Panc1 (cell line): ENCODE results near the gene PPP1R1B. TPM values are rescaled to one million over a fixed set of nuclear protein-coding genes. Genes with fewer than 3 reads are reported as not detected.

Experiments used
- ATAC-seq: fragments of 200-7000 bp; cut with Tn5 transposase; 2 replicates; pipeline ENCODE4 v1.9.1; 2020; ENCODE audit warnings: mild to moderate bottlenecking, moderate library complexity
- BruUV-seq: library from RNA; stranded (reverse); fragments of 400-500 nt; replicated peaks from 2 replicates; lab custom pipeline; 2021; lab: Mats Ljungman, UMichigan
- CTCF ChIA-PET: fragments of 300-600 bp; sonication (Branson Sonifier 250); formaldehyde crosslinking; loops from one replicate; lab custom pipeline; 2022; ENCODE audit warnings: antibody characterized with exemption; lab: Charles Lee
- POLR2A ChIA-PET: fragments of 300-600 bp; sonication (Branson Sonifier 250); formaldehyde crosslinking; loops from one replicate; lab custom pipeline; 2022; ENCODE audit warnings: antibody characterized with exemption; lab: Charles Lee
- DNase-seq: peaks from one replicate; pipeline ENCODE4 v3.0.0-alpha.2; 2010; ENCODE audit warnings: low read depth, low spot score
- H3K27ac ChIP-seq: 2 replicates; pipeline ENCODE4 v1.5.1; 2011; ENCODE audit warnings: mild to moderate bottlenecking, low read length, inconsistent platforms
- H3K27me3 ChIP-seq: fragments of 200-500 bp; sonication (Bioruptor generic); 2 replicates; pipeline ENCODE4 v1.6.0; 2014; ENCODE audit warnings: low read length, inconsistent platforms; ENCODE audit not compliant: control insufficient read depth, insufficient read depth
- H3K36me3 ChIP-seq: fragments of 200-500 bp; sonication (Bioruptor generic); 2 replicates; pipeline ENCODE4 v1.5.1; 2014; ENCODE audit warnings: inconsistent platforms, mild to moderate bottlenecking, low read length, moderate library complexity; ENCODE audit not compliant: control insufficient read depth, insufficient read depth
- H3K4me1 ChIP-seq: 2 replicates; pipeline ENCODE4 v1.5.1; 2011; ENCODE audit warnings: inconsistent platforms, mild to moderate bottlenecking, low read length, moderate library complexity; ENCODE audit not compliant: control insufficient read depth, insufficient read depth
- H3K4me3 ChIP-seq, 2 experiments: 2 replicates each; pipeline ENCODE4 v1.5.1; 2011 to 2012; ENCODE audit warnings: low read depth in 2 of 2, low read length in 2 of 2, mild to moderate bottlenecking in 2 of 2, inconsistent platforms in 1 of 2, moderate library complexity in 1 of 2
- H3K9me3 ChIP-seq: fragments of 200-500 bp; sonication (Bioruptor generic); 2 replicates; pipeline ENCODE4 v1.5.1; 2014; ENCODE audit warnings: low read depth, mild to moderate bottlenecking, inconsistent platforms, low read length, moderate library complexity; ENCODE audit not compliant: control insufficient read depth, insufficient read depth
- CTCF ChIP-seq: fragments of 450-650 bp; IDR thresholded peaks from 2 replicates; pipeline ENCODE4 v1.5.1; 2017; ENCODE audit warnings: mild to moderate bottlenecking
- POLR2AphosphoS5 ChIP-seq: IDR thresholded peaks from 2 replicates; pipeline ENCODE4 v1.6.1; 2012; ENCODE audit warnings: mild to moderate bottlenecking, low read depth, low read length, moderate library complexity
- REST ChIP-seq, 2 experiments: IDR thresholded peaks; 2 replicates each; pipeline ENCODE4 v1.6.1; 2011 to 2012; ENCODE audit warnings: low read depth in 2 of 2, control low read depth in 1 of 2, low read length in 1 of 2, mild to moderate bottlenecking in 1 of 2, moderate library complexity in 1 of 2; ENCODE audit not compliant: insufficient read depth in 1 of 2
- SIN3A ChIP-seq: IDR thresholded peaks from 2 replicates; pipeline ENCODE4 v1.6.1; 2012; ENCODE audit warnings: low read depth, mild to moderate bottlenecking, low read length, moderate library complexity, borderline replicate concordance; ENCODE audit not compliant: insufficient read depth
- TCF7L2 ChIP-seq: IDR thresholded peaks from 2 replicates; pipeline ENCODE4 v1.6.1; 2011; ENCODE audit warnings: mild to moderate bottlenecking, low read depth, low read length, inconsistent platforms
- in situ Hi-C: cut with HindIII; loops from 2 replicates; pipeline ENCODE4 v1.10.0; 2016; ENCODE audit warnings: low sequenced_read_pairs, low pct_unique_long_range_greater_than_20kb
- intact Hi-C: fragments of 100-400 bp; cut with micrococcal nuclease; formaldehyde crosslinking; loops from one replicate; pipeline ENCODE4 v1.10.0; 2022; ENCODE audit not compliant: unreplicated experiment
- total RNA-seq: library from RNA; stranded (reverse); gene quantifications from one replicate; pipeline ENCODE4 v1.2.1, GENCODE V29; 2021; ENCODE audit not compliant: unreplicated experiment

The PPP1R1B gene
- total RNA-seq, 1 experiment from 2014 or later: 45.7 TPM

- ATAC-seq: no peak
Measured at GRCh38 chr17:39631403-39631802, 4.7 kb downstream of the PPP1R1B start.

GRCh38 chr17:39632153-39632941, 5.6 kb downstream of the PPP1R1B start:
- ATAC-seq (peak; percentile 39; the same call in 1 of the 2 replicates), DNase-seq (no peak)
- no TSS peak for BruUV-seq
- intact Hi-C loops (no loop called here), in situ Hi-C loops (no loop called here)
- no peaks in the 10 kb centered on the region for H3K36me3 ChIP-seq
- H3K9me3 ChIP-seq: no peaks in the 10 kb centered on the region
- POLR2A ChIA-PET: no interaction called here
- H3K4me1 ChIP-seq: peaks cover 41% of the 10 kb centered on the region
- CTCF ChIA-PET: interaction anchor here (0.5 to 1.8 kb wide), 4 partner anchors 9 to 38 kb away, joined by 3 to 12 read pairs (median 7); no protein-coding TSS in a partner anchor
- peak overlapping the region; percentile 32 for H3K27ac ChIP-seq
- H3K4me3 ChIP-seq: no peak overlapping the region
- TF ChIP-seq CTCF (no peak), SIN3A (no peak), TCF7L2 (peak; percentile 95), POLR2AphosphoS5 (no peak), REST (IDR thresholded peaks at IDR 0.05; ENCODE audit: insufficient read depth in 1 of 2, low read depth in 2 of 2, low read length in 1 of 2) (no peak)
- H3K27me3 ChIP-seq: no peaks in the 10 kb centered on the region

More at GRCh38 chr17:39631403-39631802, 4.7 kb downstream of the PPP1R1B start:
- Histone ChIP-seq H3K9me3 (no peaks in the 10 kb centered on the region), H3K27me3 (no peaks in the 10 kb centered on the region), H3K4me1 (peaks cover 38% of the 10 kb centered on the region), H3K4me3 (no peak overlapping the region), H3K27ac (peak overlapping the region; percentile 32), H3K36me3 (no peaks in the 10 kb centered on the region)
- in situ Hi-C loops: no loop called here
- no peak for DNase-seq
- TF ChIP-seq TCF7L2: no peak
- no peak for TF ChIP-seq CTCF
- no peak for TF ChIP-seq REST (IDR thresholded peaks at IDR 0.05; ENCODE audit: insufficient read depth in 1 of 2, low read depth in 2 of 2, low read length in 1 of 2)
- CTCF ChIA-PET: interaction anchor here (1.1 to 1.8 kb wide), 2 partner anchors 8 to 10 kb away, joined by 5 to 6 read pairs; no protein-coding TSS in a partner anchor
- POLR2A ChIA-PET: interaction anchor here (0.5 to 0.6 kb wide), 2 partner anchors 34 to 467 kb away, joined by 3 to 6 read pairs; no protein-coding TSS in a partner anchor
- no TSS peak for BruUV-seq
- intact Hi-C loops: no loop called here
